ENCODE results near the gene FOXRED1. TPM values are rescaled to one million over a fixed set of nuclear protein-coding genes. Genes with fewer than 3 reads are reported as not detected.

FOXRED1 gene
- total and polyA plus RNA-seq, 9 of the 15 experiments (the other 6 are each of a cell fraction or from before 2014, with no cell fraction given): 14.1 to 94.4 (median 53.1) TPM

DNA sequence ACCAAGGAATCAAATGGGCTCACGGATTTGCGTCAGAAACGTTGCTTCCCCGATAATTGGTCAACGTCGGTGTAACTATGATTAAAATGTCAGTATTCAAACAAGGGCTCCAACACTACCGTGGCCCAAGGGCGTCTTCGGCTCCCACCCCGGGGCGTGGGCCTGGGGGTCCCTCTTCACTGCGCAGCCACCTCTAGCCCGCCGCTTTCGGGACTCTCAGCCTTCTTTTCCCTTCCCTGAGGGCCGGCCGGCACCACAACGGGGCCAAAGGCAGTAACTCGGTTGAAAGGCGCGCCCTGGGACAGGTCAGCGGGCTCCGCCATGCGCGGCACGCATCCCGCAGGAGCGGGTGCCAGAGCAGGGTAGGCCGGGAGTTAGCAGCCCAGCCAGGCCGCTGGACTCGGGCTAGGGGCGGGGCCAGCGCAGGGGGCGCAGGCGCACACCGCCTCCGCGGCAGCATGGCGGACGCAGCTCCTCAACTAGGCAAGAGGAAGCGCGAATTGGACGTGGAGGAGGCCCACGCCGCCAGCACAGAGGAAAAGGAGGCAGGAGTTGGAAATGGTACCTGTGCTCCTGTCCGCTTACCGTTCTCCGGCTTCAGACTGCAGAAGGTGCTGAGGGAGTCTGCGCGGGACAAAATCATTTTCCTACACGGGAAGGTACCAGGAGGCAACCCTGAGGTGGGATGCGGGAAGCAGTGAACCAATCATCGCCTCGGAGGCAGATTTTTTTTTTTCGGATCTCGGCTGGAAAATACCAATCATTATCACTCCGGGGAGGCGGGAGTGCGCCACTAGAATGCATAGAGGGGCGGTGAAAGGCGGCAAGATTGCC, 34.9 kb downstream of the FOXRED1 start, which contains the start of gene DCPS (continued):
- TF ChIP-seq, protein P1, sequence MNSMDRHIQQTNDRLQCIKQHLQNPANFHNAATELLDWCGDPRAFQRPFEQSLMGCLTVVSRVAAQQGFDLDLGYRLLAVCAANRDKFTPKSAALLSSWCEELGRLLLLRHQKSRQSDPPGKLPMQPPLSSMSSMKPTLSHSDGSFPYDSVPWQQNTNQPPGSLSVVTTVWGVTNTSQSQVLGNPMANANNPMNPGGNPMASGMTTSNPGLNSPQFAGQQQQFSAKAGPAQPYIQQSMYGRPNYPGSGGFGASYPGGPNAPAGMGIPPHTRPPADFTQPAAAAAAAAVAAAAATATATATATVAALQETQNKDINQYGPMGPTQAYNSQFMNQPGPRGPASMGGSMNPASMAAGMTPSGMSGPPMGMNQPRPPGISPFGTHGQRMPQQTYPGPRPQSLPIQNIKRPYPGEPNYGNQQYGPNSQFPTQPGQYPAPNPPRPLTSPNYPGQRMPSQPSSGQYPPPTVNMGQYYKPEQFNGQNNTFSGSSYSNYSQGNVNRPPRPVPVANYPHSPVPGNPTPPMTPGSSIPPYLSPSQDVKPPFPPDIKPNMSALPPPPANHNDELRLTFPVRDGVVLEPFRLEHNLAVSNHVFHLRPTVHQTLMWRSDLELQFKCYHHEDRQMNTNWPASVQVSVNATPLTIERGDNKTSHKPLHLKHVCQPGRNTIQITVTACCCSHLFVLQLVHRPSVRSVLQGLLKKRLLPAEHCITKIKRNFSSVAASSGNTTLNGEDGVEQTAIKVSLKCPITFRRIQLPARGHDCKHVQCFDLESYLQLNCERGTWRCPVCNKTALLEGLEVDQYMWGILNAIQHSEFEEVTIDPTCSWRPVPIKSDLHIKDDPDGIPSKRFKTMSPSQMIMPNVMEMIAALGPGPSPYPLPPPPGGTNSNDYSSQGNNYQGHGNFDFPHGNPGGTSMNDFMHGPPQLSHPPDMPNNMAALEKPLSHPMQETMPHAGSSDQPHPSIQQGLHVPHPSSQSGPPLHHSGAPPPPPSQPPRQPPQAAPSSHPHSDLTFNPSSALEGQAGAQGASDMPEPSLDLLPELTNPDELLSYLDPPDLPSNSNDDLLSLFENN (IDR thresholded peaks at IDR 0.05; ENCODE audit: low read depth in 2 of 2, low read length in 2 of 2): 0 out of 4 replicates have a peak, but pooled peaks of 1 of the 2 experiments have one; percentile 18
- TF ChIP-seq MAZ (CRISPR knock-in tag; conservative IDR thresholded peaks at IDR 0.05 in 1 of 2, IDR thresholded peaks at IDR 0.05 in 1 of 2): peak; percentile 74 to 96
- TF ChIP-seq SMARCA5 (IDR thresholded peaks at IDR 0.05): no peak
- TF ChIP-seq U2AF1 (optimal IDR thresholded peaks at IDR 0.05; ENCODE audit: low read depth, low read length): no peak
- no peak; the same call in 1 of the 2 replicates for TF ChIP-seq TEAD4 (IDR thresholded peaks at IDR 0.05; ENCODE audit: low read length)
- no peak for TF ChIP-seq TEAD4 (CRISPR knock-in tag; IDR thresholded peaks at IDR 0.05; ENCODE audit: borderline replicate concordance)
- no peak for TF ChIP-seq CLOCK (CRISPR knock-in tag; IDR thresholded peaks at IDR 0.05; ENCODE audit: borderline replicate concordance)
- no peak for TF ChIP-seq NFE2L1 (tag; IDR thresholded peaks at IDR 0.05; ENCODE audit: borderline replicate concordance, low read depth)
- no peak for TF ChIP-seq TGIF2 (CRISPR knock-in tag; IDR thresholded peaks at IDR 0.05)
- TF ChIP-seq KLF6 (CRISPR knock-in tag; IDR thresholded peaks at IDR 0.05; ENCODE audit: borderline replicate concordance): no peak
- TF ChIP-seq FIP1L1 (IDR thresholded peaks at IDR 0.05; ENCODE audit: low read depth, low read length, poor library complexity, severe bottlenecking): peak; percentile 87
- TF ChIP-seq CHD1 (IDR thresholded peaks at IDR 0.05; ENCODE audit: low read length): no peak
- TF ChIP-seq CBX5 (IDR thresholded peaks at IDR 0.05; ENCODE audit: borderline replicate concordance, low read depth): no peak
- peak; percentile 97 for TF ChIP-seq POLR2A (conservative IDR thresholded peaks at IDR 0.05)
- no peak for TF ChIP-seq ARNT (IDR thresholded peaks at IDR 0.05)
- TF ChIP-seq DACH1 (IDR thresholded peaks at IDR 0.05; ENCODE audit: partially characterized antibody): no peak
- 0 out of 2 replicates have a peak, but pooled peaks have one; percentile 29 for TF ChIP-seq PRMT5 (CRISPR knock-in tag; IDR thresholded peaks at IDR 0.05)
- TF ChIP-seq RBFOX2 (IDR thresholded peaks at IDR 0.05; ENCODE audit: low read depth, low read length): peak; percentile 100
- TF ChIP-seq PCBP1 (IDR thresholded peaks at IDR 0.05; ENCODE audit: low read depth, low read length, poor library complexity, severe bottlenecking): peak; percentile 54
- no peak; the same call in 1 of the 2 replicates for TF ChIP-seq CREB1 (IDR thresholded peaks at IDR 0.05)
- peak; percentile 43; the same call in 1 of the 2 replicates for TF ChIP-seq CREB1 (CRISPR knock-in tag; IDR thresholded peaks at IDR 0.05)
- TF ChIP-seq THRAP3 (IDR thresholded peaks at IDR 0.05; ENCODE audit: borderline replicate concordance): no peak
- TF ChIP-seq ZNF3 (CRISPR knock-in tag; IDR thresholded peaks at IDR 0.05): no peak
- TF ChIP-seq ZSCAN32 (CRISPR knock-in tag; IDR thresholded peaks at IDR 0.05): no peak

Data from K562 (cell line).